ENCODE measurements around the gene PAXX. TPM values are rescaled to one million over a fixed set of nuclear protein-coding genes. Genes with fewer than 3 reads are reported as not detected.
"Not testable (repeated sequence)": the region's sequence is repeated elsewhere in the genome, so short reads cannot be mapped to it uniquely, and the experiment has no call there.

The PAXX gene
- total RNA-seq, 1 experiment from 2014 or later, result 52.2 TPM

DNA sequence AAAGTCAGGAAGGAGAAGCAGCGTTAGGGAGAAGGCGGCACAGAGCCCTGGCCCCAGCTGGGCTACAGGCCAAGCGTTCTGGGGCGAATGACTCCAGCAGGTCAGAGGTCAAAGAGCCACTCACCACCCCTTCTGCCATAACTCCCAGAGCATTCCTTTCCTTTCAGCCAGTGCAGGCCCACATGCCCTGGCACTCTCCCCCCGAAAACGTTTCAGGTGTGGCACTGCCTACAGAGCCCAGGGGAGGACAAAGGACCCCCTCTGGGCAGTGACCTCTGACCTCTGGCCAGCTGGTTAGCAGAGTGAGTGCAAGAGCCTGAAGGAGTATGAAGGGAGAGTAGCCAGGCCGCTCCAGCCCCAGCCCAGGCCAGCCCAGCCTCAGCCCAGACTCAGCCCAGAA lies 30.9 kb downstream of the PAXX start:
- in situ Hi-C loops (cut with HindIII; ENCODE audit: low sequenced_read_pairs), result no loop called here
- DNase-seq (ENCODE audit: low spot score), result no peak

DNA sequence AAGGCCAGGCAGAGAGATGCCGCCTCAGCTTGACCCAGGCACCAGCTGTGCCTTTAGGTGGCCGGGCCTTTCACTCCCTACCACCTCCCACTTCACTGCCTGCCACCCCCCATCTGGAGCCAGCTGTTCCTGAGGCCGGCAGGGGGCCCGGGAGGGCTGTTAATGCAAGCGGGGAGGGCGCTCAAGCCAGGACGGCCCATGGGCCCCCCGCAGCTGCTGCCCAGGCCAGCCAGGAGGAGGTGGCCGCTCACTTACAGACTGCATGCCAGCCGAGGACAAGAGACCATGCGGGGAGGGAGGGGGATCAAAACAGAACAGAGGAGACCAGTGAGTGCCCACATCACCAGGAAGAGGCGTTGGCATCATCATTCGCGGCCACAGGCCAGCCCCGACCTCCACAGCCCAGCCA lies 31.4 kb downstream of the PAXX start:
- DNase-seq (ENCODE audit: low spot score), result no peak
- in situ Hi-C loops (cut with HindIII; ENCODE audit: low sequenced_read_pairs), result no loop called here

DNA sequence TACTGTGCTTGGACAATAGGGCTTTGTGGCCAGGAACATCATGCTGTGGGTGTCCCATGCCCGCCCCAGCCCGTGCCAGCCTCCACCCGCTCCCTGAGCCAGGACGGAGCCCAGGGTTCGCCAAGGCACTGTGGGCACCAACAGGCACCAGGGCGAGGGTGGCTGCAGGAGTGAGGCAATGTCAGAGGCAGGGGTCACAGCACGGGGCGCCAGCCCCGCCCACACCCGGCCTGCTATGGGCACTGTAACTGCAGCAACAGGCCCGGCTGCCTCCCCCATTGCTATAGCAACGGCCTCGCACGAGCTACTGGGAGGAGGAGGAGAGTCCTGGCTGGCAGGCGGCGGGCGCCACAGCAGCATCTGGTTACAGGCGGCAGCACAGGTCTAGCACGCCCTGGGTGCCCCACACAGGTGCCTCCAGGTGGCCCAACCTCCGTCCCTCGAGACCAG lies 33.3 kb downstream of the PAXX start:
- in situ Hi-C loops (cut with HindIII; ENCODE audit: low sequenced_read_pairs), result loop anchor here (25.0 kb wide), 1 partner anchor 88 kb away; the partner anchor contains the start of genes C8G and FBXW5
- peak; percentile 75 for DNase-seq (ENCODE audit: low spot score)

DNA sequence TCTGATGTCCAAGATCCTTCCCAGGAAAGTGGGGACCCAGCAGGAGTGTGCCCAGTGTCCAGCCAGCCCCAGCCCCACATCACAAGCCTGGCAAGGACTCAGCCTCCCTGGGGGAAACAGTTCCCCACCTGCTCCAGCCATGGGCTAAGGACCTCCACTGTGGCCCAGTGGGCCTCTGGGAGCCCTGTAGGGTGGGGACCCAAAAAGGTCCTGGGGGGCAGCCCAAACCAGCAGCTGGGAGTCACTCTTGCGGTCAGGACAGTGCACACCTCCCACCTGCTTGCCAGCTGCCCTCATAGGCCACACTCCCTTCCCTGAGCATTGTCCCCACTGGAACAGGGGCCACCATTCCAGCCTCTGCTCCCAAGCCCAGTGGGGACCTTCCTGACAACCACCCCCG lies 34.2 kb downstream of the PAXX start:
- DNase-seq (ENCODE audit: low spot score), result no peak
- in situ Hi-C loops (cut with HindIII; ENCODE audit: low sequenced_read_pairs), result loop anchor here (25.0 kb wide), 1 partner anchor 89 kb away; the partner anchor contains the start of genes C8G and FBXW5

DNA sequence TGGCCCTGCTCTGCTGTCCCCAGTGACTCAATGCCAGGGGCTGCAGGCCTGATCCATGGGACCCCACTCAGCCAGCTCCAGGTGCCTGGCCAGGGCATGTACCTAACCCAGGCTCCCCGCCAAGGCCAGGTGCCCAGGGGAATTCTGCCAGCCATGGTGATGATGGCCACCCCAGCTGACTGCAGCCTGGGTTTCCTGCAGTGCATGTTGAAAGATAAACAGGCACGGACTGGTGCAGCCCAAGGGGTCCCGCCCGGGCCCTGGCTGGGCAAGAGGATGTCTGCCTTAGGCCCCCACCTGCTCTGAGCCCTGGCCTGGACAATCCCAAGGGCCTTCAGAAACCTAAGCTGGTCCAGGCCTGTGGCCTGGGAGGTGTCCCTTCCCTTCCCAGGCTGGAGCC lies 34.6 kb downstream of the PAXX start:
- no peak for DNase-seq (ENCODE audit: low spot score)
- in situ Hi-C loops (cut with HindIII; ENCODE audit: low sequenced_read_pairs), result loop anchor here (25.0 kb wide), 1 partner anchor 90 kb away; the partner anchor contains the start of genes C8G and FBXW5

DNA sequence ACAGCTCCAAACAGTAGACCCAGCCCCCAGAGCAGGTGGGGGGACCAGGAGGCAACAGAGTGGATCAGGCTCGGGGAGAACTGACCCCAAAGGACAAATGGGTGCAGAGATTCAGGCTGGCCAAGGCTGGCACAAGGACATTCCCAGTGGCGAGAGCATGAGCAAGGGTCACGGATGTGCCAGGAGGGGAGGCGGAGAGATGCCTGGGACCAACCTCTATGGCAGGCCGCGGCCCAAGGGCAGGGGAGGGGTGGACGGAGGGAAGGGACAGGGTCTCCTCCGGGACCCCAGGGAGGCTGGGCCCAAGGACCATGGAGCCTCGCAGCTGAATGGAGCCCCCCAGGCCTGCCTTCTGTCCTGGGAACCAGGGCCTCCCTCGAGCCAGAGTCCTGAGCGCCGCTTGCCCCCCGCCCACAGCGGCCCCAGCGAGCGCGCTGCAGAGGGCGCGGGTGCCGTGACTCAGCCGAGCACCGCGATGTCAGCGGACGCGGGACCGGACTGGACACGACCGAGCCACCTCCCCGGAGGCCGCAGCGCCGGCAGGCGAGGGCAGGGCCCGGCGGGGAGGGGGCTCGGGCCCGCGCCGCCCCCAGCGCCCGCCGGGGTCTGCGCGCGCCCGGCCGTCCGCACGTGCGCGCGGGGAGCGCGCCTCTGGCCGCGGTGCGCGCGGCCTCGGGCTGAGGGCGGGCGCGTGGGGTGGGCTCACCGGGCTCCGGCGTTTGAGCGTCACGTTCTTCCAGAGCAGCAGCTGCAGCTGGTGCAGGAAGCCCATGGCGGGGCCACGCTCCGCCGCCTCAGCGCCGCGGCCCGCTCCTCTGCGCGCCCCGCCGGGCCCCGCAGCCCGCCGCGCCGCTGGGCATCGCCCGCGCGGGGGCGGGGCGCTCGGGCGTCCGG lies 35.4 kb downstream of the PAXX start, which contains the start of gene ABCA2:
Gene ABCA2, minus strand, starts transcription at position 869 of the 894 bp plus-strand sequence. Its CDS starts 97 bp downstream, at position 772.
- DNase-seq (ENCODE audit: low spot score), result no peak
- in situ Hi-C loops (cut with HindIII; ENCODE audit: low sequenced_read_pairs), result loop anchor here (25.0 kb wide), 1 partner anchor 90 kb away; the partner anchor contains the start of genes C8G and FBXW5

DNA sequence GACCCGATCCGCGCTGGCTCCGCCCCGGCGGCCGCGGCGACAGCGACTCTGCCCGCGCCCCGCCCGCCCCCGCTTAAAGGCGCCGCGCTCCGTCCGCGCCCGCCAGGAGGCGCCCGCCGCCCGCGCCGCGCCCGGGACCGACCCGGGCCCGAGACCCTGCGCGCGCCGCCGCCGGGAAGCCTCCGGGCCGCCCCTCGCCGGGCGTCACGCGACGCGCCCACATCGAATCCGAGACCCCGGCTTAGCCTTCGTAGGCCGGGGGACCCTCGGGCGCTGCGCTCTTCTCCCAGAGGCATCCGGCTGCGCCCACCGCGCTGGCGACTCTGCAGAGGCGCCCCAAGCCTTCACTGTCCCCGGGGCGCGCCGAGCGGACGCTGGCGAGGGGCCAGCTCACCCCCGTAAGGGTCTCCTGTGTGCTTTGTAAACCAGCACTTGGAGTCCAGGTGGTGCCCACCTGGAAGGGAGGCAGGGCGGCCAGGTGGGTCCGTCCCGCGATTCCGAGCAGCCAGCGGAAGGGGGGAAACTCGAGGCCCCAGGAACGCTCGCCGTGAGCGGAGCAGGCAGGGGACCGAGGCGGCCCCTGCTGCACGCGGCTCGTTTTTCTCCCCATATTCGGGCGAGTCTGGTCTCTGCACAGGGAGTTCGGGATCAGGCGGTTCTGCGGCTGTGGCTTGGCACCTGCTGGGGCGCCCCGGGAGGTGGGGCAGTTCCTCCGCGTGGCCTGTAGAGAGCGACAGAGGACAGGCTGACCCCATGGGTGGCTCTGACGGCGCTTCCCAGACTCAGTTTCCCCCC lies 36.2 kb downstream of the PAXX start:
- in situ Hi-C loops (cut with HindIII; ENCODE audit: low sequenced_read_pairs), result loop anchor here (25.0 kb wide), 1 partner anchor 91 kb away; the partner anchor contains the start of genes C8G and FBXW5
- DNase-seq (ENCODE audit: low spot score), result peak; percentile 72

DNA sequence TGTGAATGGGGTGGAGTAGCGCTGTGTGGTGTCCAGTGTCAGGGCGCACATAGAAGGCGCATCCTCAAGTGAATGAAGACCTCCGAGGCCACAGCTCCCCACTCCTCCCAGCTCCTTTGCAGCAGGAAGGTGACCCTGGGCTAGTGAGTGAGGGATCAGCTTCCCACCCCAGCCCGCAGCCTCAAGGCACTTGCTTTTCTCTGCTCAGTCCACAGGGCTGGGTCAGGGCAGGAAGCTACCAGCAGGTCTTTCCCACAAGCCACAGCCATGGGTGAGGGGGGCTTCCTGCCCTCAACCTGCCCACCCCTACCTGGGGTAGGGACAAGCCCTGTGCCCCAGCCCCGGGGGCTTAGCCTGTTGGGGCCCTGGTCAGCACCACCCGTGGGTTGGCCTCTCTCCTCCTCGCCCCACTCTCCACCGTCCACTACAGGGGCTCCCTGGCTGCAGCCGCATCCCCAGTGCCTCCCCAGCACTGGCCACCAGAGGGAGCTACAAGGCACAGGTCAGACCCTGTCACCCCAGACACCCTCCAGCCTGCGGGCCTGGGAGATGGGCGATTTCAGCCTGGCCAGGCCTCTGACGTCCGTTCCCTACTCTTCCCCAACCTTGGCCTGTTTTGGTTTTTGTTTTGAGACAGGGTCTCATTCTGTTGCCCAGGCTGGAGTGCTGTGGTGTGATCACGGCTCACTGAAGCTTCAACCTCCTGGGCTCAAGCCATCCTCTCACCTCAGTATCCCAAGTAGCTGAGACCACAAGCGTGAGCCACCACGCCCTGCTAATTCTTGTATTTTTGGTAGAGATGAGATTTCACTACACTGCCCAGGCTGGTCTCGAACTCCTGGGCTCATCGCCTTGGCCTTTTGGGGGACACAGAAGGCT lies 37.1 kb downstream of the PAXX start:
- in situ Hi-C loops (cut with HindIII; ENCODE audit: low sequenced_read_pairs), result loop anchor here (25.0 kb wide), 1 partner anchor 92 kb away; the partner anchor contains the start of genes C8G and FBXW5

DNA sequence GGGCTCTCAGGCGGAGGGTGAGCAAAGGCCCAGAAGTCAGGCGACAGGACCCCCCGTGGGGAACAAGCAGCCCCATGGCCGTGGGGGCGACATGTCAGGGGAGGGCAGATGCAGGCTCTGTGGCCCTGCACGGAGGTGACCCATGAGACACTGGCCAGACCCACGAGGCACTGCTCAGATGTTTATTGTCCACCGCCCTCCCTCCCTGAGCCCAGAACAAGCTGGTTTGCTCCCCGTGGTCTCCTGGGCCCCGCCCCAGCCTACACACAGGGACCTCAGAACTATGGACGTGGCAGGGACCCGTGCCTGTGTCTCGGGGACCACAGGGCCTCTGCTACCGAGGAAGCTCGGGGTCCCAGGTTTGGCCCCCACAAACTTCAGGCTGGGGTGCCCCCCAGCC lies 37.8 kb downstream of the PAXX start:
- in situ Hi-C loops (cut with HindIII; ENCODE audit: low sequenced_read_pairs), result loop anchor here (25.0 kb wide), 1 partner anchor 93 kb away; the partner anchor contains the start of genes C8G and FBXW5
- no peak for DNase-seq (ENCODE audit: low spot score)

More for the DNA sequence above, 37.1 kb downstream of the PAXX start:
- DNase-seq (ENCODE audit: low spot score), result peak; percentile 85

DNA sequence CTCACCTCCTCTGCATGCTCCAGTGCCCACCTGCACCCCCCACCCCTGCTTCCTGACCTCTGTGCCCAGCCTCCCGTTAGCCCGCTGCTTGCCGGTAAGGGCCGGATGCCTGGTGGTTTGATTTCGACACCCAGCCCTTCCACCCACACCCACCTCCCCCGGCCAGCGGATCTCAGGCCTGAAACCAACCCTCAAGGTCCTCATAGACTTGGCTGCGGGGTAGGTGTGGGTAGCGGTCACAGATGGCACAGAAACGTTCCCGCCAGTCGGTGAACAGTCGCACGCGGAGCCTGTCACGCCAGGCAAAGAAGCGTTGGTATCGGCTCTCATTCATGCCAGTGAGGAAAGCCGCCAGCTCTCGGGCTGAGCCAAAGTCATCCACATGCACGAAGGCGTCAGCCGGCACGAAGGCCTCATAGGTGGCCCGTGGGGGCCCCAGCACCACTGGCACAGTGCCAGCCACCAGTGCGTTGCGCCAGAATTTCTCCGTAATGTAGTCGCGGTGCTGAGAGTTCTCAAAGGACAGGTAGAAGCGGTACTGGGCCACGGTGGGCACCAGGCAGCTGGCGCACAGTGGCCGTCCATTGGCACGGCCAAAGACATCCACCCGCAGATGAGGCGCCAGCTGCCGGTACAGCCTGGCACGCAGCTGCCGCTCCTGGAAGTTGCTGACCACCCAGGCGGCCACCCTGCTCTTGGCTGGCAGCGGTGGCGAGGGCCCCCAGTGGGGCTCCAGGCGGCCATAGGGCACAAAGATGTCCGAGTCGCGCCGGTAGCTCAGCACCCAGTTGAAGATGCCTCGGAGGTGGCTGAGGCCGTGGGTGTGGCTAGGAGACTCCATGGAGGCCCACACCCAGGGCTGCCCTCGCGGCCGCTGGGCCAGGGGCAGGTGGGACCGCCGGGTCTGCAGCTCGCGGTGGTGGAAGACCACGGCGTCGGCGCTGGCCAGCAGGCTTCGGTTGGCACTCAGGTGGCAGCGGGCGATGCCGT lies 38.6 kb downstream of the PAXX start:
- in situ Hi-C loops (cut with HindIII; ENCODE audit: low sequenced_read_pairs), result loop anchor here (25.0 kb wide), 1 partner anchor 94 kb away; the partner anchor contains the start of genes C8G and FBXW5
- DNase-seq (ENCODE audit: low spot score), result peak; percentile 67

DNA sequence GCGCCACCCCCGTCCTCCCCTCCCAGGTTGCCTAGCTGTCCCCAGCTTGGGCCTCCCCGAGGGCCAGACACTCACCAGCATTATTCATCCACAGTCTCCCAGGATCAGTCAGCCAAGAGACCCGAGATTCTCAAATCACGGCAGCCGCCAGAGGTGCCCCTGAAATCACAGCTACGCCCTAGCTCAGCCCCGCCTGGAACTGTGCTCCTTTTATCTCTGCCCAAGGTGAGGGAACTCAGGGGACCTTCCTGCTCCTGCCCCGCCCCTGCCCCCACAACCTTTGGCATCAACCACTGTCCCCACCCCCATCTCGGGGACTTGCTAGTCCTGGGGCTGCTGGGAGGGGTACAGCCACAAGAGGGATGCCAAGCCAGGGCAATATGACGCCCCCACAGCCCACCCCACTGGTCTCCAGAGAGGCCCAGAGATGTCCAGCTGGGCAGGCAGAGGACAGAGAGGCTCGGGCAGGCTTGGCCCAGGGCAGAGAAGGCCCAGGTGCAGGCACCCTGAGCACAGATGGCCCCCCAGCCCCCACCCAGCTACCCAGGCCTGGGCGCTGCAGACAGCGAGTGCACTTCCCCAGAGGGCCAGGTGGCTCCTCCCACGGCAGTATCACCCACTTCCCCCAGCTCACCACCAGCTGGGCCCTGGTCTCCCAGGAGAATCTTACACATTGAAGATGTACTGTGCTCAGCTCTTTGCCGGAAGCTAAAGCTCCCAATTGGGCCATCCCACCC lies 39.9 kb downstream of the PAXX start, which contains the start of gene FUT7:
Gene FUT7, minus strand, starts transcription at position 185 of the 737 bp plus-strand sequence. Its CDS starts 97 bp downstream, at position 88.
- in situ Hi-C loops (cut with HindIII; ENCODE audit: low sequenced_read_pairs), result loop anchor here (25.0 kb wide), 1 partner anchor 95 kb away; the partner anchor contains the start of genes C8G and FBXW5
- DNase-seq (ENCODE audit: low spot score), result no peak

DNA sequence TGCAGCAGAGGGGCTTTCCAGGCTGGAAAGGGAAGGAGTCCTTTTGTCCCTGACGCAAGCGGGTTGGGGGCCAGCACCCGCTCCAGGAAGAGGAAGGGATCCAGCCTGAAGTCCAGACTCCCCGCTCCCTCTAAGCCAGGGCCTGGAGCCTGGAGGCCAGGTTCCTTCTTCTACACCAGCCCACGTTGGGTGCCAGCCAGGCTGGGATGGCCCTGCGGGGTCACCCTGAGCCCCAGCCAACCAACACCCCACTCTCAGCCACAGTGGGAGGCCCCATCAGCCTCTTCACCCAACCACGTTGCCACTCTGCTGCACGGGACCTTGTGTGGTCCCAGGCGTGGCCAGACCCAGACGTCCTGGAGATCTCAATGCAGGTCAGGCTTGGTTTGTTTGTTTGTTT lies 40.6 kb downstream of the PAXX start:
- no peak for DNase-seq (ENCODE audit: low spot score)
- in situ Hi-C loops (cut with HindIII; ENCODE audit: low sequenced_read_pairs), result loop anchor here (25.0 kb wide), 1 partner anchor 96 kb away; the partner anchor contains the start of genes C8G and FBXW5

DNA sequence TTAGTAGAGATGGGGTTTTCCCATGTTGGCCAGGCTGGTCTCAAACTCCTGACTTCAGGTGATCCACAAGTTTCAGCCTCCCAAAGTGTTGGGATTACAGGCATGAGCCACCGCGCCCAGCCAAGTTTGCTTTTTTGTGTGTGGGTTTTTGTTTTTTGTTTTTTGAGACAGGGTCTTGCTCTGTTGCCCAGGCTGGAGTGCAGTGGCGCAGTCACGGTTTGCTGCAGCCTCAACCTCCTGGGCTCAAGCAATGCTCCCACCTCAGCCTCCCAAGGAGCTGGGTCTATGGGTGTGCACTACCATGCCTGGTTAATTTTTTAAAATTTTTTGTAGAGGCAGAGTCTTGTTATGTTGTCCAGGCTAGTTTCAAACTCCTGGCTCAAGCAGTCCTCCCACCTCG lies 41.3 kb downstream of the PAXX start:
- DNase-seq (ENCODE audit: low spot score), result not testable (repeated sequence)
- in situ Hi-C loops (cut with HindIII; ENCODE audit: low sequenced_read_pairs), result loop anchor here (25.0 kb wide), 1 partner anchor 96 kb away; the partner anchor contains the start of genes C8G and FBXW5

DNA sequence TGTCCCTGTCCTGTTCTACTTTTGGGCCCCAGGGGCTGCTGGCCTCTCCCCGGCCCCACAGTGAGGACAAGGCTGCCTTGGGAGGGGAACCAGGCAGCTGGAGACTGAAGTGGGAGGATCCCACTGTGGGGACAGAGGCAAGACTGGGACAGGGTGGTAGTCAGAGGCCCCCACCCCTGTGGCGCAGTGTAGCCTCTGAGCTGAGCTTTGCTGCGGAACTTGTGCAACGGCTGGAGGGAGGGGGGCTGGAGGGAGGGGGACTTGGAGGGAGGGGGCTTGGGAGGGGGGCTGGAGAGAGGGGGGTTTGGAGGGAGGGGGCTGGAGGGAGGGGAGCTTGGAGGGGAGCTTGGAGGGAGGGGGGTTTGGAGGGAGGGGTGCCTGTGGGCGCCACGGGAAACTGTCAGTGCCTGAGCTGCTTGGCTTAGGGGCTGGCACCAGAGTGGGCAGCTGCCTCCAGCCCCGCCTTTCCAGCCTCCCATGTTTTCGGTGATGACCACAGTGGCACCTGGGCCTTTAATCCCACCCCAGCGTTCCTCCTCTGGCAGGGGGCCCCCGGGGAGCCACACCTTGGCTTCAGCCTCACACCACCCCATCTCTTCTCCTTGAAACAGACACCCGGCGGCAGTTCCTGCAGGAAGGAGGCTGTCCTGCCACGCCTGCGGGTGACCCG lies 42.0 kb downstream of the PAXX start:
- in situ Hi-C loops (cut with HindIII; ENCODE audit: low sequenced_read_pairs), result loop anchor here (25.0 kb wide), 1 partner anchor 97 kb away; the partner anchor contains the start of genes C8G and FBXW5
- no peak for DNase-seq (ENCODE audit: low spot score)

DNA sequence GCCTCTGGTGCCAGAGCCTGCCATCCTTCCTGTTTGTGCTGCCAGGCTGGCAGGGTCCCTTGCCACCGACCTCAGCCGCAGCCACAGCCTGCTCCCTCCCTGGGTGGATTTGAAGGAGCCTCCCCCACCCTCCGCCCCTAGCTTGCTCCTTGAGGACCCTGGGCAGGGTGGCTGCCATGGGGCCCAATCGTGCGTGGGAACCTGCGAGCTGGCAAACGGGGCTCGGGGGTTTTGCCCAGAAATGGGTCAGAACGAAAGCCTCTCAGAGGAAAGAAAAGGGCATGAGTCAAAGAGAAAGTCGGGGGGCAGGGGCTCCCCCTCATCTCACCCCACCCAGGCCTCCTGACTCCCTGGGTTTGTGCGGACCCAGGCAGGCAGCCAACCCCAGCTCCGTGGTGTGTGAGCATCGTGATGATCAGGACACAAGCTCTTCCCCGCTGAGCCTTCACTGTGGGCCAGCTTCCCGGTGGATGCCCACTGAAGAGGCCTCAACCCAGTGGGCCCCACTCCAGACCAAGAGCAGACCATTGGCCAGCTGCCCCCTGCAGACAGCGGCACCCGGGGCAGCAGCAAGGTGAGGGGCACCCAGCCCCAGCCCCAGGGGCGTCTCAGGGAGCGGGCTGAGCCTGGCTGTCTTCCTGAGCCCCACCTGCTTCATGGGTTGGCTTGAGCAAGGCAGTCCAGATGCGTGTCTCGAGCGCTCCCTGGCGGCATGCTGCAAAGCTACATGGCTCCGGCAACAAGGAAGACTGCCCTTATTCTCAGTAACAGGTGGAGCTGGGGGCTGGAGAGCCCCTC lies 42.7 kb downstream of the PAXX start:
- in situ Hi-C loops (cut with HindIII; ENCODE audit: low sequenced_read_pairs), result loop anchor here (25.0 kb wide), 1 partner anchor 98 kb away; the partner anchor contains the start of genes C8G and FBXW5
- peak; percentile 94 for DNase-seq (ENCODE audit: low spot score)

All from G401 (cell line).